Right ventricle myocardium inferior (tissue), 1 donor: ENCODE measurements around the gene SIX4. TPM values are rescaled to one million over a fixed set of nuclear protein-coding genes. Genes with fewer than 3 reads are reported as not detected.

Experiments used
- ATAC-seq: fragments of 200-7000 bp; cut with Tn5 transposase; one replicate; pipeline ENCODE4 v1.9.1; 2020; ENCODE audit warnings: mild to moderate bottlenecking, moderate library complexity
- DNase-seq: peaks from one replicate; pipeline ENCODE4 v3.0.0; 2021; ENCODE audit errors: missing footprints
- intact Hi-C: fragments of 100-400 bp; cut with DNase I; formaldehyde crosslinking; loops from one replicate; pipeline ENCODE4 v1.11.0; 2022
- total RNA-seq: library from RNA; stranded (reverse); fragmentation: NEBNext Ultra II Directional; extraction: Animal tissue kit (Norgen Biotek cat#: 25700); gene quantifications from one replicate; pipeline ENCODE4 v1.2.1, GENCODE V29; 2021
- donor health status: DM: no; HTN: yes; CAD: no; lungs with severe emphysema.

The SIX4 gene
- total RNA-seq, 1 donor from 2014 or later = 1.4 TPM

DNA sequence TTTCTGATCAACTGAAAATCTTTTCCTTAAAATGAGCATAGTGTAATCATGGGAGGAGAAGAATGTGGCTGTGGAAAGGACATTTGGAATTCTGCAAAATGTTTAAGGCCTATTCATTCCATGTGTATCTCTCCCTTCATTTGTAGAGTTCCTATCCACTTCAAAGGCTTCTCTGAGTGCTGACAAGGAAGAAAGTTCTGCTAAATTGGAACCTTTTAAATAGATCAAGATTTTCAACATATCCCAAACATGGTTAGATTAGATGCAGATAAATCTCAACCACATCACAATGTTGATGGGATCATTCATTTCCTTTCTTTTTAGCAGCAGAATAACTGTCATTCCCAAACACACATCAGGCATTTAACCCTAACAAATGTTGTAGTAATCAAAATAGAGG, 46.5 kb downstream of the SIX4 start:
- intact Hi-C loops = no loop called here
- ATAC-seq = no peak
- DNase-seq = no peak

DNA sequence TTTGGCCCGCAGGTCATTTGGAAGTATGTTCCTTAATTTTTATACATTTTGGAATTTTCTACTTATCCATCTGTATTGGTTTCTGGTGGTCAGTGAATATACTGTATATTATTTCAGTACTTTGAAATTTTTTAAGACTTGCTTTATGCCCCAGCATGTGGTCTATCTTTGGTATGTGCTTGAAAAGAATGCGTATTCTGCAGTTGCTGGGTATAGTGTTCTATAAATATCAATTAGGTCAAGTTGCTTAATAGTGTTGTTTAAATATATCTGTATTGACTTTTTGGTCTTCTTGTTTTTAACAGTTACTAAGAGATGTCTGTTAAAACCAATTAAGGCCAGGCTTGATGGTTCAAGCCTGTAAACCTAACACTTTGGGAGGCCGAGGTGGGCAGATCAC, 53.2 kb downstream of the SIX4 start:
- ATAC-seq (no peak), DNase-seq (no peak)
- intact Hi-C loops = no loop called here

DNA sequence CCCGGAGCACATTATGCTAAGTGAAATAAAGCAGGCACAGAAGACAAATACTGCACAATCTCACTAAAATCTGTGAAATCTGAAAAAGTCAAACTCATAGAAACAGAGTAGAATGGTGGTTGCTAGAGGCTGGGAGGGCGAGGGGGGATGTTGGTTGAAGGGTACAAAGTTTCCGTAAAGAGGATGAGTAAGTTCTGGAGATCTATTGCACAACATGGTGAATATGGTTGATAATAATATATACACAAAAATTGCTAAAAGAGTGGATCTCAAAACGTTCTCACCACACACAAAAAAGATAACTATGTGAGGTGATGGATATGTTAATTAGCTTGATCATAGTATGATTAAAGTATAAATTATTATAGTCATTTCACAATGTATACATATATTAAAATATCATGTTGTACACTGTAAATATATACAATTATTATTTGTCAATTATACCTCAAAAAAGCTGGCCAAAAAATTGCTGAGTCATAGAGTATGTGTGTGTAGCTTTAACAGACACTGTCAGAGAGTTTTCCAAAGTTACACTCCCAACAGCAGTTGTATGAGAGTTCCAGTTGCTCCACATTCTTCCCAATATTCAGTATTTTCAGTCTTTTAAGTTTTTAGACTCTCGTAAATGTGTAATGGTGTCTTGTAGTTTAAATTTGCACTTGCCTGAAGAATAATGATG, 55.6 kb downstream of the SIX4 start:
- ATAC-seq = no peak
- intact Hi-C loops = no loop called here

DNA sequence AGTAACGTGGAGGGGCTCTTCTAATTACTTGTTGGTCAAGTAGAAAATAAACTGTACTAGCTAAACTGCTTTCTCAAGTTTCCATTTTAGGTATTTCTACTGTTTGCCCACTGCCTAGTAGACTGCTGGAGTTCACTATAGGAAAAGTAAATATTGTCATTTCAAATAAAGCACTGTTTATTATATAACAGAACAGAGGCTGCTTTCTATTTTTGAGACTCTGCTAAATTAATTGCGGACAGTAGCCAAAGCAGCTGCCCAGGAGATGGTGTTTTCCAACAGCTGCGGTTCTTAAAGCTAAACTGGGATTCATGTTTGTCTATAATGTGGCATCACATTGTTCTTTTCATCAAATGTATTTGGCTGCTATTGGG, 59.0 kb downstream of the SIX4 start:
- no peak for DNase-seq
- intact Hi-C loops = no loop called here
- no peak for ATAC-seq

More for the DNA sequence above, 55.6 kb downstream of the SIX4 start:
- no peak for DNase-seq

DNA sequence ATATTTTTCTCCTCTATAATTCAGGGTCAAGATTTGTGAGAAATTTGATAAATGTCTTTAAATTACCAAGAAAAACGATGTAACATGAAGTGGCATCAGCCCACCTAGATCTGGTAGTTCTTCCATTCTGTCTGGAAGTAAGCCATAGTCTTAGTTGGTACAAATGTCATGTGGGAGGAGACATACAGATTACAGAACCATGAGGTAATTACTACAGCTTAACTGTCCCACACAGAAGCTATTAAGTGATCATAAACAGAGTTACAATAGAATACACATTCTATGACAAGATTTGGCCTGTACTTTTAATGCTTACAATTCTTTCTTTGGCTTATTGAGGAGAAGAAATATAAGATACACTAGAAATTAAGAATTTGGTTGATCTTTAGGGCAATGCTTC, 61.2 kb downstream of the SIX4 start:
- intact Hi-C loops = no loop called here
- ATAC-seq = no peak
- DNase-seq = no peak

DNA sequence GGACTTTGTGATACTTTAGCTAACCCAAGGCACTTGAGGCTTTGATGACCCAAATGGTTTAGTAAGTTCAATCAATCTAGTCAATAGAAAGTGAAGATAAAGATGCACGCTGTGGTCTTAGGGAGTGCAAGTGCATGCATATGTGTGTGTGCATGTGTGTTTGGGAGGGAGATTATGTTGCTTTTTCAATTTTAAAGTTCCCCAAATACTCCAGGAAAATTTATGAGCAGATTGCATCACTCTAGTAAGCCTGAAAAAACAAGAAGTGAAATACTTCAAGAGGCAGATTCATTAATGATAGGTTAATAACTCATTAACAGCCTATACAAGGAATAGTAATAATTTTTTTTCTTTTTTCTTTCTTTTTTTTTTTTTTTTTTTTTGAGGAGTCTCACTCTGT, 62.4 kb downstream of the SIX4 start:
- intact Hi-C loops = no loop called here
- ATAC-seq = no peak
- DNase-seq = no peak

Other genes with a start within 250 kb of the SIX4 start
- gene C14orf39, start 238.3 kb downstream of the SIX4 start, total RNA-seq = not detected
- not detected for gene SIX6, start 215.2 kb downstream of the SIX4 start, total RNA-seq
- not detected for gene SIX1, start 74.9 kb downstream of the SIX4 start, total RNA-seq
- gene MNAT1, start 10.4 kb upstream of the SIX4 start, total RNA-seq = 25.7 TPM